Measurements from ENCODE around the gene GPR75.

Gene GPR75

DNA sequence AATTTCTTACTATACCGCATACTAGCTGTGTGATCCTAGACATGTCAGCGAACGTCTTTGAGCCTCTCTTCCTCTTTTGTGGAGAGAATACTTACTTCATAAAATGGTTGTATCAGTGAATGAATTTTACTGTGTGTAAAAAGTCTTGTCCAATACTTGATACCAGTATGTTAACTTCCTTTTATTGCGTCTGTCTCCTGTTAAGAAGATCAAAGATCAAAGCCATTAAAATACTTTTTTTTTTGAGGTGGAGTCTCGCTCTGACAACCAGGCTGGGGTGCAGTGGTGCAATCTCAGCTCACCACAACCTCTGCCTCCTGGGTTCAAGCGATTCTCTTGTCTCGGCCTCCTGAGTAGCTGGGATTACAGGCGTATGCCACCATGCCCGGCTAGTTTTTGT lies 39.7 kb downstream of the GPR75 start:
- H3K4me3 ChIP-seq (ENCODE audit: low read depth, low read length) = no peak overlapping the region
- ChIA-PET CTCF (no interaction called here), POLR2A (no interaction called here)
- TF ChIP-seq, protein P1, sequence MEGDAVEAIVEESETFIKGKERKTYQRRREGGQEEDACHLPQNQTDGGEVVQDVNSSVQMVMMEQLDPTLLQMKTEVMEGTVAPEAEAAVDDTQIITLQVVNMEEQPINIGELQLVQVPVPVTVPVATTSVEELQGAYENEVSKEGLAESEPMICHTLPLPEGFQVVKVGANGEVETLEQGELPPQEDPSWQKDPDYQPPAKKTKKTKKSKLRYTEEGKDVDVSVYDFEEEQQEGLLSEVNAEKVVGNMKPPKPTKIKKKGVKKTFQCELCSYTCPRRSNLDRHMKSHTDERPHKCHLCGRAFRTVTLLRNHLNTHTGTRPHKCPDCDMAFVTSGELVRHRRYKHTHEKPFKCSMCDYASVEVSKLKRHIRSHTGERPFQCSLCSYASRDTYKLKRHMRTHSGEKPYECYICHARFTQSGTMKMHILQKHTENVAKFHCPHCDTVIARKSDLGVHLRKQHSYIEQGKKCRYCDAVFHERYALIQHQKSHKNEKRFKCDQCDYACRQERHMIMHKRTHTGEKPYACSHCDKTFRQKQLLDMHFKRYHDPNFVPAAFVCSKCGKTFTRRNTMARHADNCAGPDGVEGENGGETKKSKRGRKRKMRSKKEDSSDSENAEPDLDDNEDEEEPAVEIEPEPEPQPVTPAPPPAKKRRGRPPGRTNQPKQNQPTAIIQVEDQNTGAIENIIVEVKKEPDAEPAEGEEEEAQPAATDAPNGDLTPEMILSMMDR (IDR thresholded peaks at IDR 0.05; ENCODE audit: insufficient read depth, low read length, missing control alignments) = no peak
- DNase-seq (ENCODE audit: low read depth, low spot score) = no peak

DNA sequence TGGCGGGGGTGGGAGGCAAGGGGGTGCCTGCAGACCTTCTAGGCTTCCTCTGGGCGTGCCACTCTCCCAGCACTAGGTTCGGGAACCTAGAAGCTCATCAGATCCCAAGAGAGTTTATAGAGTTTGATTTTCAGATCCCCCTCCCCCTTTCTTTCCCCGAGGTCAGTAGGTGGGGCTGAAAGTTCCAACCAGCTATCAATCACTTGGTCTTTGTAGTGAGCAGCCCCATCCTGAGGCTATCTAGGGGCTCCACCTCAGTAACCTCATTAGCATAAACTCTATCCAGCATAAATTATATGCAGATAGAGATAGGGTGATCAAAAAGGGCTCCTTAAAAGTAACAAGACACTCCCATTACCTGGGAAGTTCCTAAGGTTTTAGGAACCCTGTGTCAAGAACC lies 40.1 kb downstream of the GPR75 start:
- ChIA-PET CTCF (no interaction called here), POLR2A (no interaction called here)
- no peak for DNase-seq (ENCODE audit: low read depth, low spot score)
- TF ChIP-seq, protein P1 (IDR thresholded peaks at IDR 0.05; ENCODE audit: insufficient read depth, low read length, missing control alignments) = no peak
- H3K4me3 ChIP-seq (ENCODE audit: low read depth, low read length) = no peak overlapping the region

DNA sequence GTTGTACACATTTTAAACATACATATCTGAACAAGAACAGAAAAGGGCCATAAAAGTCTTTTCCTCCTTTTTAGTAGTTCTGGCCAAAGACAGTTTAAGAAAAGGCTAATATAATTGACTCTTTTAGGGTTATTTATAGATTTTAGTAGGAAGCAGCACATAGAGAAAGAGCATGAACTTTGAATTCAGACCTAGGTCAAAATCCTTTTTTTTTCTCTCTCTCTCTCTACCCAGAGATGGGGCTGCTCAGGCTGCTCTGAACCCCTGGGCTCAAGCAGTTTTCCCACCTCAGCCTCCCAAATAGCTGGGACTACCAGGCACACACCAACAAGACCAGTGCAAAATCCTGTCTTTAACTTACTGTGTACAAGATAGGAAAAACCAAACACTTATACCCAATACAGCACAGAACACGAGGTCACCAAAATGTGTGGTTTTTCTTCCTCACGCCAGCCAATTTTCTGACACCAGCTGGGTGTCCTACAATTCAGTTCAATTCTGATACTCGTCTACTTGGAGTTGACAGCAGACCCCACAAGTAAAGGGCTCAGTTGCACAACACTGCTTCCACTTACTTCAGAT lies 40.8 kb downstream of the GPR75 start:
- DNase-seq (ENCODE audit: low read depth, low spot score) = no peak
- no peak overlapping the region for H3K4me3 ChIP-seq (ENCODE audit: low read depth, low read length)
- POLR2A ChIA-PET = no interaction called here
- CTCF ChIA-PET = no interaction called here
- TF ChIP-seq, protein P1 (IDR thresholded peaks at IDR 0.05; ENCODE audit: insufficient read depth, low read length, missing control alignments) = no peak

DNA sequence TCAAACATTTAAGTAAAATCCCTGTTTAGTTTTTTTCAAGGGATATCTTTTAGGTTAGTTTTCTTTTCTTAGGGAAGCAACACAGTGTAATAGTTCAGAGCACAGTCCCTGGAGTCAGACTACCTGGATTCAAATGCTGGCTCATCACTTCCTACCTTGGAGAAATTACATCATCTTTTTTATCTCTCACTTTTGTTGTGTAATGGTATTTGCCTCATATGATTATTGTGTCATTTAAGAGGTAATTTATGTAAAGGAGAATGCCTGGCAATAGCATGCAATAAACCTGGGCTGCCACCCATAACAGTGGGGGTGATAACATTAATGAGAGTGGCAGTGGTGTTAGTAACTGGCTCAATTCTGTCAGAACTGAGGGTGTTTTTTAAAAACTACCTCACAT lies 46.6 kb downstream of the GPR75 start:
- POLR2A ChIA-PET = no interaction called here
- CTCF ChIA-PET = no interaction called here
- TF ChIP-seq, protein P1 (IDR thresholded peaks at IDR 0.05; ENCODE audit: insufficient read depth, low read length, missing control alignments) = no peak
- H3K4me3 ChIP-seq (ENCODE audit: low read depth, low read length) = no peak overlapping the region
- DNase-seq (ENCODE audit: low read depth, low spot score) = no peak

DNA sequence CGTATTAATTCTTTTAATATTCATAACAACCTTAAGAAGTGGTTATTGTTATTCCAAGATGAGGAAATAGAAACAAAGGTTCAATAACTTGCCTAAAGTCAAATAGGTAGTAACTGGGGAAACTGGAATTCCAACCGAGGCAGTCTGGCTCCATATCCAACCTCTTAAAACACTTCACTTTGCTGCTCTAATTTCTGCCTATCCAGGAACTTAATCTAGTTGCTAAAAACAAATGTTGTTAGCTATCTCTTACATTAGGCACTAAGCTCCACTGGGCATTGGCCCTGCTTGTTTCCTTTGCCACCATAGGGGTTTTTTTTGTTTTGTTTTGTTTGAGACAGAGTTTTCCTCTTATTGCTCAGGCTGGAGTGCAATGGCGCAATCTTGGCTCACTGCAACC lies 48.2 kb downstream of the GPR75 start:
- CTCF ChIA-PET = no interaction called here
- DNase-seq (ENCODE audit: low read depth, low spot score) = no peak
- H3K4me3 ChIP-seq (ENCODE audit: low read depth, low read length) = no peak overlapping the region
- POLR2A ChIA-PET = no interaction called here
- TF ChIP-seq, protein P1 (IDR thresholded peaks at IDR 0.05; ENCODE audit: insufficient read depth, low read length, missing control alignments) = no peak
